GM18861 (cell line): ENCODE results near the gene PRSS27.
"Not testable (repeated sequence)": the region's sequence is repeated elsewhere in the genome, so short reads cannot be mapped to it uniquely, and the experiment has no call there.

Experiments
- ATAC-seq: cut with Tn5 transposase; IDR thresholded peaks from one replicate; pipeline ENCODE4 v1.9.1; 2021; ENCODE audit not compliant: unreplicated experiment

Gene PRSS27

GRCh38 chr16:2728034-2728433 lies 8.0 kb upstream of the PRSS27 start:
- no peak for ATAC-seq

- no peak for ATAC-seq
Measured at GRCh38 chr16:2726923-2727322, 6.9 kb upstream of the PRSS27 start.

- ATAC-seq = no peak
Measured at GRCh38 chr16:2724816-2725348, 4.9 kb upstream of the PRSS27 start.

- ATAC-seq = no peak
Measured at GRCh38 chr16:2724088-2724676, 4.2 kb upstream of the PRSS27 start.

DNA sequence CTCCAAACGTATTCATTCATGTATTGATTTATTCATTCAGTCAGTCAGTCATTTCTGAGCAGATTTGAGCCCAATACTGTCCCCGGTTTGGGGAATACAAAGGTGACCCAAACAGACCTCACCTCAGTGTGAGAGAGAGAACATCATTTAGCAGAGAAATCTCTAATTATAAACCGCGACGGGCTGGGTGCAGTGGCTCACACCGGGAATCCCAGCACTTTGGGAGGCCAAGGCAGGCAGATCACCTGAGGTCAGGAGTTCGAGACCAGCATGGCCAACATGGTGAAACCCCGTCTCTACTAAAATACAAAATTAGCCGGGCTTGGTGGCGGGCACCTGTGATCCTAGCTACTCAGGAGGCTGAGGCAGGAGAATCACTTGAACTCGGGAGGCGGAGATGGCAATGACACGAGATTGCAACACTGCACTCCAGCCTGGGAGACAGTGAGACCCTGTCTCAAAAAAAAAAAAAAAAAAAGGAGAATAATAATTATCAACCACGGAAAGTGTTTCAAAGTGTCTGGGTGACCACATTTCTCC lies 1.7 kb upstream of the PRSS27 start:
- not testable (repeated sequence) for ATAC-seq

- ATAC-seq = peak; percentile 64
Measured at GRCh38 chr16:2720719-2721633, 952 bp upstream of the PRSS27 start.

DNA sequence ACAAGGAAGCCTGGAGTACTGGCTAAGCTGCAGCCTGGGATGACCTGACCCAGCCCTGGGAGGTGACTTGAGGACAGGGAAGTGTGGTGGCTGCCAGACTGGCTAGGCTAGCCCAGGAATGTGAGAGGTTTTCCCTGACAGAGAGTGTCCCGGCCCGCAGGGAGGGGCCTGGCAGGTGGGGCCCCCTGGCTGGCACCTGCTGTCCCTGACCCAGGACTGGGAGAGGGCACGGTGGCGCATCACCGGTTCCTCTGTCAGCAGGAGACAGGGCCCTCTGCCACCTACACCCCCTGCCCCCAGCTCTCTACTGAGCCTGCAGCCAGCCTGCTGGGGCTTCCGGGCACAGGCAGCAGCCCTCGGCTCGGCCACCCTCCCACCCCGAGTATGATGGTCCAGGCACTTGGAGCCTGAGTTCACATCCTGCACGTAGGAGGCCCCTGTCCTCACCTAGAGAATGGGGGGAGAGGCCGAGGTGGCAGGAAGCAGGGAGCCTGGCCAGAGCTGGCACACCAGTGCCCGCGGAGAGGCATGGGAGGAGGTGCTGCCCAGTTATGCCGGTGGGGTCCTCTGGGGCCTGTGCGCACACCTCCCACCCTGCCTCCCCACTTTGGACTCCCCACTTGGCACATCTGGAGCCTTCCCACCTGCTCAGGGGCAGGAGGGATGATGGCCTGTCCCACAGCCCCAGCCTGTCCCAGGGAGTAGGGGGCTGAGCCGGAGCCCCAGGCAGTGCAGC lies 528 bp downstream of the PRSS27 start:
- ATAC-seq = no peak

GRCh38 chr16:2717383-2718263 lies 2.4 kb downstream of the PRSS27 start:
- no peak for ATAC-seq

DNA sequence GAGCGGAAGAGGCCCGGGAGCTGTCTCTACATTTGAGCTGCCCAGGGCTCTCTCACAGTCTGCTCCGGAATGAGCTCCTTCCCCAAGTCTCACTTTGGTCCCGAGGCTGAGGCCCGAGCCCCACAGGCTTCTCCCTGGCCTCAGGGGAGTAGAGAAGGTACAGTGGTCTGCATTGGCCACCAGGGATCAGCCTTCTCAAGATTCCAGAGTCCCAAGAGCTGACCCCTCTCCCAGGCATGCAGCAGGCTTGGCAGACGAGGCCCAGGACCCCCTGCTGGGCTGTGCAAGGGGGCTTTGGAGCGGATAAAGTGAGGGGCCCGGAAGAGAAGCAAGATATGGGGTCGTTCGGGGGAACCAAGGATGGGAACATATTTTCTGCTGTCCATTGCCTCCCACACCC lies 3.1 kb downstream of the PRSS27 start:
- ATAC-seq = no peak

DNA sequence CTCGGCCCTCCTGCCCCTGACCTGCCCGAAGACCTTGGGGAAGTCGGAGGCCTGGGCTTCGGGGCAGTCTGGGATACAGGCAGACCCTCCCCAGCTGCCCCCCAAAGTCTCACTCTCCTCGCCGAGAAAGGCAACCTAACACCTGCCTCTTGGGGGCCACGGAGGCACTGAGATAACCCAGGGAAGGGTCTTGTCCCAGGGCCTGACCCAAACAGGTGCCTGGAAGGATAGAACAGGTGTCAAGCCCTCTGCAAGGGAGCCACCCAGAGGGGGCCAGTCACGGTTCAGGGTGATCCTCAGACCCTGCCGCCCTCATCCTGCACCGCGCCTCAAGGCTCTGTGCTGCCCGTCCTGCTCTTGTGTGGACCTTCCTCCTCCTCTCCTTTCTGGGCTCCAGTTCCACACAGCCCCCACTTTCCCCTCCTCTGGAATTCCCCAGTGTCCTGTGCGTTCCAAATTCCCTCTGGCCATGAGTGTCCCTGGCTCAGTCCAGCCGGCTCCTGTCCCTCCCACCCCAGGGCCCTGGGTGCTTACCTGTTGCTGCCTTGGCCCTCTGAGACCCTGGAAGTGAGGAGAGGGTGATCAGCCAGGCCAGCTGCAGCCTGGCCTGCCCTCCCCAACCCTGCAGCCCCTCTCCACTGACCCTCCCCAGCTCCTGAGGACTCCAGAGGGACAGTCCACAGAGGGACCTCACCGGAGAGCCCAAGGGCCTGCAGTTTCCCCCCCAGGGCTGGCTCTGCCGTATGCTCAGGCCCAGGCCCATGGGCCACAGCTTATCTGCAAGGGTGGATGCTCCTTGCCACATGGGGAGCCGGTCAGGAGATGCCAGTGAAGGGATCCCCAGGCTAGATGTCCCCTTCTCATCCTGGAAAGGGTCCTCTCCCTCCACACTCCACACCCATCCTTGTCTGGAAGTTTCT lies 3.8 kb downstream of the PRSS27 start:
- ATAC-seq = no peak

DNA sequence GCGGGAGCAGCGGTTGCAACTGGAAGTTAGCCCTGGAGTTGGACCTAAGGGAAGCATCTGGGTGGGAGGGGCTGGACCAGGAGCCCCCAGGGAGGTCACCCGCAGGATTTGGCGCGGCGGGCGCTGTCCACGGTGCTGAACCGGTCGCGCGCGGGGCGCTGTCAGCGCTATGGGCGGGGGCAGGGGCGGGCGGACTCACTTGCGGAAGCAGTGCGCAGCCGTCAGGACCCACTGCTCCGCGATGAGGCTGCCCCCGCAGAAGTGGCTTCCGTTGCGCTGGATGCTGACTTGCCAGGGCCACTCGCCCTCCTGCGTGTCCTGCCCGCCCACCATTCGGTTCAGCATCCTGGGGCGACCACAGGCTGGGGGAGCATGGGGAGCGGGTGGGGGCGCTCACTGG lies 4.5 kb downstream of the PRSS27 start:
- ATAC-seq = no peak

- no peak for ATAC-seq
Measured at GRCh38 chr16:2715064-2715463, 5.0 kb downstream of the PRSS27 start.

DNA sequence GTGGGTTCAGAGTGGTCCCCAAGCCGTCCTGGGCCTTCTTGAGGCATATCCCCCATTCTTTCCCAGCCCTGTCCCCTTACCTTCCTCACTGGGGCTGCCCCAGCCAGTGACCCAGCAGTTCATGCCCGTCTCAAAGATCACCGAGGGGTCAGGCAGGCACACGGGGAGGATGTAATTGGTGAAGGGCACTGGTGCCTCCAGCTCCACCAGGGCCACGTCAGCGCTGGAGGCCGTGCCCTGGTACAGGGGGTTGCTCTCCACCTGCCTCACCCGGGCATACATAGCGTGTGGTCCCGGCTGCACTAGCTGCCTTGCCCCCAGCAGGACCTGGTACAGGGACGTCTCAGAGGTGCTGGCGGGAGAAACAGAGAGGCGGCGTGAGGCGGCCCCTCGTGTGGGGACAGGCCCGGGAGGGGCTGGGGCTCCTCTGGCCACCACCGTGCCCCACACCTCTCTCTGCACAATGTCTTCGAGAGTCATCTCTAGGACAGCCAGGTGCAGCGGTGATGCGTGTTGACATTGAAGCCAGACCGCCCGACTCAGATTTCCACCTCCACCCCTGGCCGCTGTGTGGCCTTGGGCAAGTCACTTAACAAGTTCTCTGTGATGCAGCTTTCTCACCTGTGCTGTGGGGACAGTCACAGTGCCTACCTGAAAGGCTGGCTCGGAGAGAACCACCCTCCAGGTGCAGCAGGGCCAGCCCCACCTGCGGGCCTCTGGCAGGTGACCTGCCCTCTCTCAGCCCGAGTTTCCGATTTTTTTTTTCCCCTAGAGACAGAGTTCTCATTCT lies 5.8 kb downstream of the PRSS27 start:
- no peak for ATAC-seq

- no peak for ATAC-seq
Measured at GRCh38 chr16:2713523-2713922, 6.5 kb downstream of the PRSS27 start.

DNA sequence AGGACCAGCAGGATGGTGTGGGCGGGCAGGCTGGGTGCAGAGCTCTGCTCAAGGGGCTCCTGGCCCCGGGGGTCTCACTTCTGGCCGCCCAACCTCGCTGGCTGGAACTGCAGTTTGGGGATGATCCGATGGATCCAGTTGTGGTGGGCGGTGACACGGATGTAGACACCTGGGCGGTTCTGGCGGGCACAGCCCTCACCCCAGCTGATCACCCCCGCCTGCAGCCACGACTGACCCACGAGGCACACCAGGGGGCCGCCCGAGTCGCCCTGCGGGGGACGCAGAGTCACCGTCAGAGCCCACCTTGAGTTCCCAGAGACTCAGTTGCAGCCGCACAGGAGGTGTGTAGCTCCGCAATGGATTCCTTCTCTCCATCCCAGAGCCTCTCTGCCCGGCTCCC lies 7.5 kb downstream of the PRSS27 start:
- ATAC-seq = no peak

GRCh38 chr16:2712063-2712441 lies 8.0 kb downstream of the PRSS27 start:
- ATAC-seq = no peak

DNA sequence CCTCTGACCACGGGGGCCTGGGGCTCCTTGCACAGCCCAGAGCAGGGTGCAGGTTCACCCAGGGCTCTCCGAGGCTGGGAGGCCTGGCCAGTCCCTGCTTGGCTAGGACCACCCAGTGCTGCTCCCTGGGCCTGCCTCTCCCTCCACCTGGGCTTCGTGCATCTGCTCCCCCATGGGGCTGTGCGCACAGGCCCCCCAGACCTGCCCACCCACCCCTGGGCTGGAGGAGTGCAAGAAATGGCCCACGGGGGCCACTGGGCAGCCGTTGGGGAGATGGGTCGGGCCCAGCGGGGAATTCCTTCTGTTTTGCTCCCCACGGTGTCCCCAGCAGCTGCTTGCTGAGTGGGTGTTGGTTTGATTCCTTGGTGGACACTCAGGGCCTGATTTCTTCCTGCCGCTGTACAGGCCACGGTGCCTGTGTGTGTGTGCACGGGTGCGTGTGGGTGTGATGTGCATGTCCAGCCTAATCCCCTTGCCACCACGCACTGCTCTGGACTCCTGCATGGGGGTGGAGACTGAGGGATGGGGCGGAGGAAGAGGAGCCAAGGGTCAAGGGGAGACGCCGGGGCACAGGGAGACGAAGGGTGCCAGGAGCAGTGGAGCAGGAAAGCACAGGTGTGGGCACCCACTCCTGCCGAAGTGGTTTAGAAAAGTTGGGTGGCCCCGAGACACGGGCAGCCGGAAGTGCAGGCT lies 8.5 kb downstream of the PRSS27 start:
- ATAC-seq = no peak

DNA sequence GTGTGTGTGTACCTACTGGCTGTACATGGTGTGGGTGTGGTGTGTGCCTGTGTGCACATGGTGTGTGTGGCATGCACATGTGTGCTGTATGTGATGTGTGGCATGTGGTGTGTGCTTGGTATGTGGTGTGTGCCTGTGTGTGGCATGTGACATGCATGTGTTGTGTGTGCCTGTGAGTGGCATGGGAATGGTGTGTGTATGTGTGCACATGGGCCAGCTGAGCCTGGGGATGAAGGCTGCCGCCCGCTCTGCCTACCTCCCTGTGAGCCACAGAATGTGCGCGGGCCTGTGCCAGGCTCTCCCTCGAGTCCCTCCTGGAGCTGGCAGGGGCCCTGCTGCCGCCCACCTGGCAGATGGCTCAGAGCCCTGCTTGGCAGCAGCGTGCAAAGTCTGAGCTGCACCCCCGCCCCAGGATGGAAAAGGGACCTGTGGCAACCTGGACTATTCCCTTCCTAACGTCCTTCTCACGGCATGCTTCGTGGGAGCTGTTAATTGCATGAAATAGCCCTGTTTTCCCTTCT lies 9.3 kb downstream of the PRSS27 start:
- ATAC-seq = no peak
